ENCODE measurements around the gene ABO. TPM values are rescaled to one million over a fixed set of nuclear protein-coding genes. Genes with fewer than 3 reads are reported as not detected.

The ABO gene
- total and polyA plus RNA-seq, 9 of the 15 experiments (the other 6 are each of a cell fraction or from before 2014, with no cell fraction given): 5.0 to 21.9 (median 11.9) TPM

DNA sequence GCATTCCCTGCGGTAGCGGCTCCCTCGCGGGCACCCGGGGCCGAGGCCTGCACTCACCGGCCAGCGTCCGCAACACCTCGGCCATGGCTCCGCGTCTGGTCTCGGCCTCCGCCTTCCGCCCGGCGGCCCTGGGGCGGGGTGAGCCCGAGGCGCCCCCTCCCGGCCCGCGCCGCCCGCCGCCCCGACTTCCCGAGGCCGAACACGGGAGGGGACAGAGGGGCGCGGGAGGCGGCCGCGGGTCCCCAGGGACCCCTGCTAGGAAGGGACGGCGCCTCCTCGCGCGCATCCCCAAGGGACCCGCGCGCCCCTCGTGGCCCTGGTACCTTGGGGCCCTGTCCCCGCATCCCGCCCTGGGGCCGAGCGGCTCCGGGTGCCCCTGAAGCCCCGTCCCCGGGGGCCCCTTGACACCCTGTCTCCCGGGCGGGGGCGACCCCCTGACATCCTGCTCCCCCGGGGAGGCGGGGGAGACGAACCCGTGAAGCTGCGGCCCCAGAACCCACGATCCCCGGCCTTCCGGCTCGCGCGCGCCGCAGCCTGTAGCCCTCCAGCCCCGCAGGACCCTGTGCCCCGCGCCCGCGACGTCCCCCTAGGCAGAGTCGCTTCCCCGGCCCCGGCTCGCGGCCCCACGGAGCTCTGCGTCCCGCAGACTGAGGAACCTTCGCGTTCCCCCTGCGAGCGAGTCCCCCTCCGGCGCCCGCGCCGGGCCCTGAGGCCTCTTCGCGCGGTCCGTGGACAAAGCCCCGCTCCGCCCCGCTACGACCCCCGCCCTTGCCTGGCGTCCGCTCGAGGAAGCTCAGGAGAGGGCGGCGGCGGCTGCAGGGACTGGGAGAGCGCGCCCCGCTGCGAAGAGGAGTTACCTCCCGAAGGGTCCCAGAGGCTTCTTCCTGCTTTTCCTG is at the start of gene ABO (continued):
- no peak for TF ChIP-seq SP2 (IDR thresholded peaks at IDR 0.05; ENCODE audit: extremely low read depth, low read depth, low read length, poor library complexity, severe bottlenecking)
- TF ChIP-seq POLR2AphosphoS2 (IDR thresholded peaks at IDR 0.05; ENCODE audit: low read length): no peak
- no peak for TF ChIP-seq HNRNPK (IDR thresholded peaks at IDR 0.05; ENCODE audit: low read depth, low read length, poor library complexity, severe bottlenecking)
- no peak for TF ChIP-seq RBM17 (IDR thresholded peaks at IDR 0.05; ENCODE audit: borderline replicate concordance, low read depth, low read length)
- no peak for TF ChIP-seq SAFB2 (IDR thresholded peaks at IDR 0.05; ENCODE audit: borderline replicate concordance, low read depth, low read length, severe bottlenecking)
- TF ChIP-seq ZNF589 (CRISPR knock-in tag; IDR thresholded peaks at IDR 0.05; ENCODE audit: low read depth): no peak
- no peak for TF ChIP-seq ADNP (tag; IDR thresholded peaks at IDR 0.05)
- TF ChIP-seq SMARCC2 (IDR thresholded peaks at IDR 0.05; ENCODE audit: low read depth): no peak
- TF ChIP-seq, protein P1, sequence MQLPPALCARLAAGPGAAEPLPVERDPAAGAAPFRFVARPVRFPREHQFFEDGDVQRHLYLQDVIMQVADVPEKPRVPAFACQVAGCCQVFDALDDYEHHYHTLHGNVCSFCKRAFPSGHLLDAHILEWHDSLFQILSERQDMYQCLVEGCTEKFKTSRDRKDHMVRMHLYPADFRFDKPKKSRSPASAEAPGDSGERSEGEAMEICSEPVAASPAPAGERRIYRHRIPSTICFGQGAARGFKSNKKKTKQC (CRISPR knock-in tag; IDR thresholded peaks at IDR 0.05): no peak
- TF ChIP-seq, protein P2, sequence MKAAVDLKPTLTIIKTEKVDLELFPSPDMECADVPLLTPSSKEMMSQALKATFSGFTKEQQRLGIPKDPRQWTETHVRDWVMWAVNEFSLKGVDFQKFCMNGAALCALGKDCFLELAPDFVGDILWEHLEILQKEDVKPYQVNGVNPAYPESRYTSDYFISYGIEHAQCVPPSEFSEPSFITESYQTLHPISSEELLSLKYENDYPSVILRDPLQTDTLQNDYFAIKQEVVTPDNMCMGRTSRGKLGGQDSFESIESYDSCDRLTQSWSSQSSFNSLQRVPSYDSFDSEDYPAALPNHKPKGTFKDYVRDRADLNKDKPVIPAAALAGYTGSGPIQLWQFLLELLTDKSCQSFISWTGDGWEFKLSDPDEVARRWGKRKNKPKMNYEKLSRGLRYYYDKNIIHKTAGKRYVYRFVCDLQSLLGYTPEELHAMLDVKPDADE (conservative IDR thresholded peaks at IDR 0.05; ENCODE audit: control insufficient read depth, low read depth, low read length): peak; percentile 32; the same call in 1 of the 2 replicates
- no peak for TF ChIP-seq SMAD1 (IDR thresholded peaks at IDR 0.05; ENCODE audit: low read depth, low read length, partially characterized antibody)
- peak; percentile 84 for TF ChIP-seq TAF1 (IDR thresholded peaks at IDR 0.05; ENCODE audit: control insufficient read depth, extremely low read depth, insufficient read depth, low read length, severe bottlenecking)
- TF ChIP-seq, protein P3, sequence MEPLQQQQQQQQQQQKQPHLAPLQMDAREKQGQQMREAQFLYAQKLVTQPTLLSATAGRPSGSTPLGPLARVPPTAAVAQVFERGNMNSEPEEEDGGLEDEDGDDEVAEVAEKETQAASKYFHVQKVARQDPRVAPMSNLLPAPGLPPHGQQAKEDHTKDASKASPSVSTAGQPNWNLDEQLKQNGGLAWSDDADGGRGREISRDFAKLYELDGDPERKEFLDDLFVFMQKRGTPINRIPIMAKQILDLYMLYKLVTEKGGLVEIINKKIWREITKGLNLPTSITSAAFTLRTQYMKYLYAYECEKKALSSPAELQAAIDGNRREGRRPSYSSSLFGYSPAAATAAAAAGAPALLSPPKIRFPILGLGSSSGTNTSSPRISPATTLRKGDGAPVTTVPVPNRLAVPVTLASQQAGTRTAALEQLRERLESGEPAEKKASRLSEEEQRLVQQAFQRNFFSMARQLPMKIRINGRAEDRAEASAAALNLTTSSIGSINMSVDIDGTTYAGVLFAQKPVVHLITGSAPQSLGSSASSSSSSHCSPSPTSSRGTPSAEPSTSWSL (CRISPR knock-in tag; IDR thresholded peaks at IDR 0.05; ENCODE audit: borderline replicate concordance): no peak
- TF ChIP-seq ZNF121 (CRISPR knock-in tag; conservative IDR thresholded peaks at IDR 0.05): no peak
- no peak for TF ChIP-seq ZNF197 (CRISPR knock-in tag; IDR thresholded peaks at IDR 0.05; ENCODE audit: low read depth)
- TF ChIP-seq ETV5 (CRISPR knock-in tag; IDR thresholded peaks at IDR 0.05; ENCODE audit: low read depth): no peak
- TF ChIP-seq, protein P4, sequence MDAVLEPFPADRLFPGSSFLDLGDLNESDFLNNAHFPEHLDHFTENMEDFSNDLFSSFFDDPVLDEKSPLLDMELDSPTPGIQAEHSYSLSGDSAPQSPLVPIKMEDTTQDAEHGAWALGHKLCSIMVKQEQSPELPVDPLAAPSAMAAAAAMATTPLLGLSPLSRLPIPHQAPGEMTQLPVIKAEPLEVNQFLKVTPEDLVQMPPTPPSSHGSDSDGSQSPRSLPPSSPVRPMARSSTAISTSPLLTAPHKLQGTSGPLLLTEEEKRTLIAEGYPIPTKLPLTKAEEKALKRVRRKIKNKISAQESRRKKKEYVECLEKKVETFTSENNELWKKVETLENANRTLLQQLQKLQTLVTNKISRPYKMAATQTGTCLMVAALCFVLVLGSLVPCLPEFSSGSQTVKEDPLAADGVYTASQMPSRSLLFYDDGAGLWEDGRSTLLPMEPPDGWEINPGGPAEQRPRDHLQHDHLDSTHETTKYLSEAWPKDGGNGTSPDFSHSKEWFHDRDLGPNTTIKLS (IDR thresholded peaks at IDR 0.05; ENCODE audit: borderline replicate concordance, low read depth): no peak
- no peak for TF ChIP-seq PCBP2 (IDR thresholded peaks at IDR 0.05; ENCODE audit: low read depth, low read length, poor library complexity, severe bottlenecking)
- TF ChIP-seq PML (IDR thresholded peaks at IDR 0.05; ENCODE audit: low read length): no peak

Measured in K562 (cell line).